ENCODE measurements around the gene ALOX12. TPM values are rescaled to one million over a fixed set of nuclear protein-coding genes. Genes with fewer than 3 reads are reported as not detected.
A peak's percentile ranks its signal among the peaks of the same experiment; 100 is the strongest.

The ALOX12 gene
- total and polyA plus RNA-seq, 2 experiments from 2014 or later = 0.31 TPM; not detected in 1

GRCh38 chr17:7022781-7023571 lies 27.1 kb downstream of the ALOX12 start, which contains the start of gene BCL6B:
BCL6B (plus strand) TSS chr17:7023050; CDS start chr17:7023672, 622 bp downstream.
- peak within 1 kb of the TSS; percentile 64 for H3K9ac ChIP-seq
- peaks cover 23% of the 10 kb centered on the region; the same call in 1 of the 2 replicates for H3K4me1 ChIP-seq (ENCODE audit: insufficient read depth)
- no peak for DNase-seq
- 12 to 15% methylated on average over 27 to 46 of the region's 47 CpGs for WGBS, 2 experiments (ENCODE audit: low coverage in 1 of 2, low lambda C conversion rate in 2 of 2, missing lambda C conversion rate in 2 of 2)
- peaks cover 7% of the 10 kb centered on the region; the same call in 1 of the 2 replicates for H3K79me2 ChIP-seq (ENCODE audit: insufficient read depth)
- no peaks in the 10 kb centered on the region for H3K9me3 ChIP-seq (ENCODE audit: low read depth)
- in situ Hi-C loops (cut with MboI) = no loop called here
- peak within 1 kb of the TSS; percentile 94 for H2AFZ ChIP-seq
- no peaks in the 10 kb centered on the region for H3K9me2 ChIP-seq (ENCODE audit: insufficient read depth)
- no peak within 1 kb of the TSS for H3K27ac ChIP-seq
- peak within 1 kb of the TSS; percentile 61 for H3K4me3 ChIP-seq
- TF ChIP-seq EZH2phosphoT487 (IDR thresholded peaks at IDR 0.05; ENCODE audit: insufficient read depth, low read depth) = no peak
- no peak for TF ChIP-seq EZH2 (IDR thresholded peaks at IDR 0.05; ENCODE audit: insufficient read depth, poor library complexity, severe bottlenecking)
- H3K4me2 ChIP-seq (ENCODE audit: unreplicated experiment) = peak within 1 kb of the TSS; percentile 73
- no peaks in the 10 kb centered on the region for H3K27me3 ChIP-seq (replicated peaks; ENCODE audit: insufficient read depth)
- no peaks in the 10 kb centered on the region; the same call in 1 of the 2 replicates for H3F3A ChIP-seq (ENCODE audit: insufficient read depth)
- H3K36me3 ChIP-seq (ENCODE audit: low read depth) = no peaks in the 10 kb centered on the region
- no peaks in the 10 kb centered on the region for H4K20me1 ChIP-seq (ENCODE audit: insufficient read depth)

- in situ Hi-C loops (cut with MboI) = no loop called here
- TF ChIP-seq EZH2 (IDR thresholded peaks at IDR 0.05; ENCODE audit: insufficient read depth, poor library complexity, severe bottlenecking) = no peak
- TF ChIP-seq EZH2phosphoT487 (IDR thresholded peaks at IDR 0.05; ENCODE audit: insufficient read depth, low read depth) = no peak
- WGBS, 2 experiments (ENCODE audit: low coverage in 1 of 2, low lambda C conversion rate in 2 of 2, missing lambda C conversion rate in 2 of 2) = 39 to 45% methylated on average over 43 to 51 of the region's 51 CpGs
These were observed 27.9 kb downstream of the ALOX12 start for GRCh38 chr17:7023576-7024401.

GRCh38 chr17:7024402-7024785 lies 28.5 kb downstream of the ALOX12 start:
- Histone ChIP-seq H3K4me1 (ENCODE audit: insufficient read depth) (peaks cover 10% of the 10 kb centered on the region; the same call in 1 of the 2 replicates), H3K9ac (no peak overlapping the region), H3K79me2 (ENCODE audit: insufficient read depth) (0 out of 2 replicates have a peak, but pooled peaks cover under 1% of the 10 kb centered on the region), H2AFZ (no peak overlapping the region), H3K27me3 (replicated peaks; ENCODE audit: insufficient read depth) (no peaks in the 10 kb centered on the region), H3F3A (ENCODE audit: insufficient read depth) (no peaks in the 10 kb centered on the region; the same call in 1 of the 2 replicates), H3K27ac (no peak overlapping the region), H3K9me3 (ENCODE audit: low read depth) (no peaks in the 10 kb centered on the region), H3K36me3 (ENCODE audit: low read depth) (no peaks in the 10 kb centered on the region), H3K4me3 (no peak overlapping the region), H3K4me2 (ENCODE audit: unreplicated experiment) (no peak overlapping the region), H4K20me1 (ENCODE audit: insufficient read depth) (no peaks in the 10 kb centered on the region), H3K9me2 (ENCODE audit: insufficient read depth) (no peaks in the 10 kb centered on the region)
- in situ Hi-C loops (cut with MboI) = no loop called here
- no peak for TF ChIP-seq EZH2 (IDR thresholded peaks at IDR 0.05; ENCODE audit: insufficient read depth, poor library complexity, severe bottlenecking)
- TF ChIP-seq EZH2phosphoT487 (IDR thresholded peaks at IDR 0.05; ENCODE audit: insufficient read depth, low read depth) = no peak
- 62 to 66% methylated on average over 7 to 8 of the region's 8 CpGs for WGBS, 2 experiments (ENCODE audit: low coverage in 1 of 2, low lambda C conversion rate in 2 of 2, missing lambda C conversion rate in 2 of 2)
- DNase-seq = no peak

More at GRCh38 chr17:7023576-7024401, 27.9 kb downstream of the ALOX12 start:
- no peaks in the 10 kb centered on the region for H3K9me3 ChIP-seq (ENCODE audit: low read depth)
- H3K9me2 ChIP-seq (ENCODE audit: insufficient read depth) = no peaks in the 10 kb centered on the region
- no peaks in the 10 kb centered on the region for H4K20me1 ChIP-seq (ENCODE audit: insufficient read depth)
- no peak overlapping the region for H3K9ac ChIP-seq
- peaks cover 16% of the 10 kb centered on the region; the same call in 1 of the 2 replicates for H3K4me1 ChIP-seq (ENCODE audit: insufficient read depth)
- no peak overlapping the region for H3K4me2 ChIP-seq (ENCODE audit: unreplicated experiment)
- H3K79me2 ChIP-seq (ENCODE audit: insufficient read depth) = peaks cover 6% of the 10 kb centered on the region; the same call in 1 of the 2 replicates
- DNase-seq = peak; percentile 83
- H3K27me3 ChIP-seq (replicated peaks; ENCODE audit: insufficient read depth) = no peaks in the 10 kb centered on the region
- H2AFZ ChIP-seq = peak overlapping the region; percentile 47
- H3K27ac ChIP-seq = no peak overlapping the region
- peak overlapping the region; percentile 18; the same call in 1 of the 2 replicates for H3K4me3 ChIP-seq
- H3K36me3 ChIP-seq (ENCODE audit: low read depth) = no peaks in the 10 kb centered on the region
- H3F3A ChIP-seq (ENCODE audit: insufficient read depth) = no peaks in the 10 kb centered on the region; the same call in 1 of the 2 replicates

- no peak for DNase-seq
- no peaks in the 10 kb centered on the region for H3K36me3 ChIP-seq (ENCODE audit: low read depth)
- no peaks in the 10 kb centered on the region for H3K79me2 ChIP-seq (ENCODE audit: insufficient read depth)
- no peaks in the 10 kb centered on the region for H3K9me2 ChIP-seq (ENCODE audit: insufficient read depth)
- TF ChIP-seq EZH2phosphoT487 (IDR thresholded peaks at IDR 0.05; ENCODE audit: insufficient read depth, low read depth) (no peak), EZH2 (IDR thresholded peaks at IDR 0.05; ENCODE audit: insufficient read depth, poor library complexity, severe bottlenecking) (no peak)
- H3K4me1 ChIP-seq (ENCODE audit: insufficient read depth) = peaks cover 4% of the 10 kb centered on the region; the same call in 1 of the 2 replicates
- H3K27ac ChIP-seq = no peak overlapping the region
- no peak overlapping the region for H3K9ac ChIP-seq
- no peak overlapping the region for H3K4me2 ChIP-seq (ENCODE audit: unreplicated experiment)
- H3K27me3 ChIP-seq (replicated peaks; ENCODE audit: insufficient read depth) = no peaks in the 10 kb centered on the region
- in situ Hi-C loops (cut with MboI) = no loop called here
- no peaks in the 10 kb centered on the region; the same call in 1 of the 2 replicates for H3F3A ChIP-seq (ENCODE audit: insufficient read depth)
- no peaks in the 10 kb centered on the region for H3K9me3 ChIP-seq (ENCODE audit: low read depth)
- no peaks in the 10 kb centered on the region for H4K20me1 ChIP-seq (ENCODE audit: insufficient read depth)
- no peak overlapping the region for H3K4me3 ChIP-seq
- WGBS, 2 experiments (ENCODE audit: low coverage in 1 of 2, low lambda C conversion rate in 2 of 2, missing lambda C conversion rate in 2 of 2) = 50 to 69% methylated on average over 1 of the region's 1 CpG
- no peak overlapping the region for H2AFZ ChIP-seq
These were observed 29.4 kb downstream of the ALOX12 start for GRCh38 chr17:7025245-7025644.

Data from GM23248 (cell line).